Aortic smooth muscle cell (primary cell): ENCODE measurements around the gene IGFL3. TPM values are rescaled to one million over a fixed set of nuclear protein-coding genes. Genes with fewer than 3 reads are reported as not detected.

Experiments
- total RNA-seq: library from RNA; depleted of rRNA; stranded (reverse); fragments of >200 nt; gene quantifications from 2 replicates; pipeline ENCODE4 v1.2.3, GENCODE V29; 2014

Gene IGFL3
- total RNA-seq, result not detected in 2 replicates

DNA sequence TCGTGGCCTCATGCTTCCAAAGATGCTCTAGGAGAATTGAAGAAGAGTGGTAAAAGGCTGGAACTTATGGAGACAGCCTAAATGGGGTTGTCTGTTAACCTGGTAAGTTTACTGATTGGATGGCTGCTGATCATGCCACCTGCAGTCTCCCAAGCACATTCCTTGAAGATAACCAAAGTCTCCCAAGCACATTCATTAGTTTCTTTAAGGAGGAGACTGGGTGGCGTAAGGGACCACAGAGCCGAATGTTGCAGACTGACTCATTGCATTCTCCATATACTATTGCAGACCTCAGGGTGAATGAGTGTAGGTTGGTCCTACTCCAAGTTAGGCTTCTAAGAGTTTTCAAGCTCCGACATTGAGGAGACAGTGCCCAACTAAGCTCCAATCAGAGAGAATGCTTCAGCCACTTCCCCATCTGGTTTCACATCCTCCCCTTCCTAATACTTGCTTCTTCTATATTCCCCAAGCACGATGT lies at the start of gene IGFL3:
TSS of gene IGFL3 (minus strand) at position 51 of the 478 bp plus-strand sequence. CDS start at position 12, 39 bp downstream.

DNA sequence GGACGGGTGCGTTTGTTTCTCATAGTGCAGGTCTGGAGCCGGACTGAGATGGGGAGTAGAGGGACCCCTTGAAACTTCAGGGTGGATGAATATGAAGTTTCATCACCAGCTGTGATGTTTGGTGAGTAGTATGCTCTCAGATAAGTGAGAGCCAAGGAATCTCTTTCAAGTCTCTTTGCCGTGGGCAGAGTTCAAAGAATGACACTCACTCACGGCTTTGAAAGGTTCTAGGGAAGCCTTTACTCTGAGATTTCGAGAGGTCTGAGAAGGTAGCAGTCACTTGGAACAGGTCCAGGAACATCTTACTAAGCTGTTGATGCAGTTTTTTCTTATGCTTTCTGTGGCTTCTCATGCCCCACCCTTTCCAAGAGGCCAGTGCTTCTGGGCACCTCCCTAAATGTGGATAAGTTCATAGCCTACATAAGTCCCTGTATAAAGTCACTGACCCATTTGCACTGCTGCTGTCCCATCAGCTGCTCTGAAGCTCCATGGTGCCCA lies 23.4 kb upstream of the IGFL3 start, which contains the start of gene IGFL2:
TSS of gene IGFL2 (plus strand) at position 448 of the 498 bp plus-strand sequence. CDS start at position 489, 41 bp downstream.

Other genes starting within 250 kb of the IGFL3 start
- gene IRF2BP1, start 238.5 kb downstream of the IGFL3 start, total RNA-seq, result 17.8 and 21.4 TPM in 2 replicates
- 0.53 and 1.1 TPM in 2 replicates for gene MYPOP, start 222.1 kb downstream of the IGFL3 start, total RNA-seq
- not detected in 2 replicates for gene NANOS2, start 209.9 kb downstream of the IGFL3 start, total RNA-seq
- gene NOVA2, start 150.8 kb downstream of the IGFL3 start, total RNA-seq, result 0.12 and 0.13 TPM in 2 replicates
- 4.8 and 6.2 TPM in 2 replicates for gene CCDC61, start 129.2 kb downstream of the IGFL3 start, total RNA-seq
- gene PGLYRP1, start 101.6 kb downstream of the IGFL3 start, total RNA-seq, result not detected in 2 replicates
- gene IGFL4, start 83.7 kb downstream of the IGFL3 start, total RNA-seq, result 0.06 TPM in 1 of 2 replicates, not detected in the other
- not detected in 2 replicates for gene IGFL2, start 23.6 kb upstream of the IGFL3 start, total RNA-seq
- not detected in 2 replicates for gene IGFL1, start 105.1 kb upstream of the IGFL3 start, total RNA-seq
- gene HIF3A, start 172.4 kb upstream of the IGFL3 start, total RNA-seq, result 0.40 and 1.1 TPM in 2 replicates
- gene PPP5C, start 222.4 kb upstream of the IGFL3 start, total RNA-seq, result 54.1 and 75.4 TPM in 2 replicates